ENCODE measurements around the gene SLX4IP. TPM values are rescaled to one million over a fixed set of nuclear protein-coding genes. Genes with fewer than 3 reads are reported as not detected.
A peak's percentile ranks its signal among the peaks of the same experiment; 100 is the strongest.

SLX4IP gene
- total RNA-seq, 3 donors from 2014 or later: 5.7 to 9.7 (median 7.7) TPM

DNA sequence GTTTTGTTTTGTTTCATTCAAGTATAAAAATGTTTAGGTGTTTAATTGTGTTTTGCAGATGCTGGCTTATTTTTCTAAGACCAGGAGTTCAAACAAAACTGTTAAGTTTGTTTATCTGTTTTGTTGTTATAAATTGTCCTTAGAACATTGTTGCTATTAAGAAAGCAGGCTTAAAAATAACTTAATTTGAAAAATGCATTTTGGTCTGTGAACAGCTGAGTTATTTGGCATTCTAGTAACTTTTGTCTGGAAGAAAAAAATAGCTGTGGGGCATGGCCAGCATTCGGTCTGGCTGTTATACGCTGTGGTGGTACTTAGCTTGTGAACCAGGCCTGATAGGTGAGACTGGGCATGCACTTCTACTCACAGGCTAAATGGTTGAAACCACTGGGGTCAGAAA is 37.8 kb downstream of the SLX4IP start:
- TF ChIP-seq, protein P1, sequence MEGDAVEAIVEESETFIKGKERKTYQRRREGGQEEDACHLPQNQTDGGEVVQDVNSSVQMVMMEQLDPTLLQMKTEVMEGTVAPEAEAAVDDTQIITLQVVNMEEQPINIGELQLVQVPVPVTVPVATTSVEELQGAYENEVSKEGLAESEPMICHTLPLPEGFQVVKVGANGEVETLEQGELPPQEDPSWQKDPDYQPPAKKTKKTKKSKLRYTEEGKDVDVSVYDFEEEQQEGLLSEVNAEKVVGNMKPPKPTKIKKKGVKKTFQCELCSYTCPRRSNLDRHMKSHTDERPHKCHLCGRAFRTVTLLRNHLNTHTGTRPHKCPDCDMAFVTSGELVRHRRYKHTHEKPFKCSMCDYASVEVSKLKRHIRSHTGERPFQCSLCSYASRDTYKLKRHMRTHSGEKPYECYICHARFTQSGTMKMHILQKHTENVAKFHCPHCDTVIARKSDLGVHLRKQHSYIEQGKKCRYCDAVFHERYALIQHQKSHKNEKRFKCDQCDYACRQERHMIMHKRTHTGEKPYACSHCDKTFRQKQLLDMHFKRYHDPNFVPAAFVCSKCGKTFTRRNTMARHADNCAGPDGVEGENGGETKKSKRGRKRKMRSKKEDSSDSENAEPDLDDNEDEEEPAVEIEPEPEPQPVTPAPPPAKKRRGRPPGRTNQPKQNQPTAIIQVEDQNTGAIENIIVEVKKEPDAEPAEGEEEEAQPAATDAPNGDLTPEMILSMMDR (IDR thresholded peaks at IDR 0.05): no peak
- no peaks in the 10 kb centered on the region for H3K9me3 ChIP-seq
- no peak for ATAC-seq
- H3K4me1 ChIP-seq (ENCODE audit: low read depth): no peaks in the 10 kb centered on the region
- H3K4me3 ChIP-seq: no peak overlapping the region
- no peak for DNase-seq
- H3K36me3 ChIP-seq (ENCODE audit: low read depth): no peaks in the 10 kb centered on the region
- intact Hi-C loops (cut with DNase I, micrococcal nuclease): no loop called here

DNA sequence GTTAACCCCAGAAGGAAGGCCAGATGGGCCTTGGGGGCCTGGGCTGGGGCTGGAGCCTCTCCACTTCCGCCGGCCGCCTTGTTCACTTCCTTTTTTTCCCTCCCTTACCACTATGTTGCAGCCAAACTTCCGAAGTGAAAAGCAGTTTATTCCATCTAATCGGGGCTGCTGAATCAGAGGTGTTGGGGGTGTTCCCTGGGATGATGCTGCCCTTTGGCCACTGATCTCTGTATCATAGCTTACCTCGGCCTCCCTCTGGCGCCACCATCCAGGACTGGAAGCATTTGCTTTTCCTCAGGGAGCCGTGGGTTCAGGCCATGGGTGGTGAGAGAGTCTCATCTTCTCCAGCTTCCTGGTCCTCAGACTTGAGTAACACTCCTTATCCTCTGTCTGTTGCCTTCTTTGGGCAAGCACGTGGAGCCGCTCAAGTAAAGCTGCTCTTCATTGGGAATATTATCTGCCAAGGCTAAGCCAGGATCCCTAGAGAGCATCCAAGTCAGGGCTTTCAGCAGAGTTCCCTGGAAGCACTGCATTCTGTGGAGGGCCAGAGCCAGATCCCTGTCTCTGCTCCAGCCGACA is 39.6 kb downstream of the SLX4IP start:
- peak in 1 of 3 donors; percentile 6 for DNase-seq
- intact Hi-C loops (cut with DNase I, micrococcal nuclease): no loop called here
- H3K9me3 ChIP-seq: no peaks in the 10 kb centered on the region
- H3K36me3 ChIP-seq (ENCODE audit: low read depth): no peaks in the 10 kb centered on the region
- H3K4me1 ChIP-seq (ENCODE audit: low read depth): no peaks in the 10 kb centered on the region
- TF ChIP-seq, protein P1 (IDR thresholded peaks at IDR 0.05): no peak
- no peak overlapping the region for H3K4me3 ChIP-seq
- ATAC-seq: peak; percentile 24

DNA sequence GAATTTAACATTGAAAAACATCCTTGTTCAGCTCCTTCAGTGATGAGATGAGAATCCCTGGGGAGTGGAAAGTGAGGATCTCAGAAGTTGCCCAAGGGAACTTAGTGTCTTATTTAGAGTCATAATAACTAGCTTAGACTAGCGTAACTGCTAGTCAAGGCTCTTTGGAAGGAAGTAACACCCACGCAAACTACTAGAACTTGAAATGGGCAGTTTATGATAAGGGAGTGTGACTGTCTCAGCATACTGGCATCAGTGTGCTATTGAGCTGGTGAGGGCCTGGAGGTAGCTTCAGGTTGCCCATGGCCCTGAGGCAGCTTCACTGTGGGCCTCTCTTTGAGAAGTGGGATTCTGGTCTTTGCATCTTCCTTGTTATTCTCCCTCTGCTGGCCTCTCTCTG is 40.1 kb downstream of the SLX4IP start:
- TF ChIP-seq, protein P1 (IDR thresholded peaks at IDR 0.05): no peak
- Histone ChIP-seq H3K36me3 (ENCODE audit: low read depth) (no peaks in the 10 kb centered on the region), H3K9me3 (no peaks in the 10 kb centered on the region), H3K4me1 (ENCODE audit: low read depth) (no peaks in the 10 kb centered on the region), H3K4me3 (no peak overlapping the region)
- ATAC-seq (peak; percentile 33), DNase-seq (no peak)
- intact Hi-C loops (cut with DNase I, micrococcal nuclease): no loop called here

DNA sequence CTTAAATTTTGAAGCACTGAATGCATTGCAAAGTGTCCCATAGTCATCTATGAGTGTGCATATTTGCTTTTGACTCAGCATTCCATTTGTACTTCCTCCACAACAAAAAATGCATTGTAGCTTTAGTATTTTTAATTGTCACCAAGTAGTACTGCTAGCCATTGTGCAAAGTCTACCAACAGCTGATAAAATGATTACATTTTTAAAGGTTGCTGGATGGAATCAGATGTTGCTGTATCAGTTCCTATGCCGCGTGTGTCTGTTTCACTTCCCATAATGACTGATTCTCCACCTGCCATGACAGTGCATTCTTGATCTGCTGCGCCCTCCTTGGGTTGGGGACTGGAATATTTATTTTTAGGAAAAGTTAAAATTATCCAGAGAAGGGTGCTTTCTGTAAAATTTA is 41.2 kb downstream of the SLX4IP start:
- H3K36me3 ChIP-seq (ENCODE audit: low read depth): no peaks in the 10 kb centered on the region
- TF ChIP-seq, protein P1 (IDR thresholded peaks at IDR 0.05): no peak
- no peak overlapping the region for H3K4me3 ChIP-seq
- DNase-seq: peak in 1 of 3 donors; percentile 27
- no peaks in the 10 kb centered on the region for H3K4me1 ChIP-seq (ENCODE audit: low read depth)
- H3K9me3 ChIP-seq: no peaks in the 10 kb centered on the region
- intact Hi-C loops (cut with DNase I, micrococcal nuclease): no loop called here
- ATAC-seq: peak; percentile 49

DNA sequence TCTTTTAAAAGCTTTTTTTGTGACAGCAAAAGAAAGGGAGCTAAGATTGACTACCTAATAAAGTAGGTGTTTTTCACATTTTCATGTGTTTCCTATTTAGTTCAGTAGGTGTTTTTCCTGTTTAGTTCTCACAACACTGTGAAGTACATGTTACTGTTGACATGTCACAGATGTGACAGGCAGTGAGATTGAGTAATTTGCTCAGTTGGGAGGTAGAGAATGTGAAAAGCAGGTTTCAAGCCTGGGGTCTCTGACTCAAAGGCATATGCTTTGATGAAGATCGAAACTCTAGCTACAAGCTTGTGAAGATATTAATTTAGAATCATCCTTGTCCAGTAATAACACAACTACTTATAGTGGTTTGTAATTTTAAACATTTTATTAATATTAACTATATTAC is 43.1 kb downstream of the SLX4IP start:
- intact Hi-C loops (cut with DNase I, micrococcal nuclease): no loop called here
- no peaks in the 10 kb centered on the region for H3K9me3 ChIP-seq
- H3K4me1 ChIP-seq (ENCODE audit: low read depth): no peaks in the 10 kb centered on the region
- no peak overlapping the region for H3K4me3 ChIP-seq
- H3K36me3 ChIP-seq (ENCODE audit: low read depth): no peaks in the 10 kb centered on the region
- ATAC-seq (no peak), DNase-seq (no peak)
- TF ChIP-seq, protein P1 (IDR thresholded peaks at IDR 0.05): no peak

DNA sequence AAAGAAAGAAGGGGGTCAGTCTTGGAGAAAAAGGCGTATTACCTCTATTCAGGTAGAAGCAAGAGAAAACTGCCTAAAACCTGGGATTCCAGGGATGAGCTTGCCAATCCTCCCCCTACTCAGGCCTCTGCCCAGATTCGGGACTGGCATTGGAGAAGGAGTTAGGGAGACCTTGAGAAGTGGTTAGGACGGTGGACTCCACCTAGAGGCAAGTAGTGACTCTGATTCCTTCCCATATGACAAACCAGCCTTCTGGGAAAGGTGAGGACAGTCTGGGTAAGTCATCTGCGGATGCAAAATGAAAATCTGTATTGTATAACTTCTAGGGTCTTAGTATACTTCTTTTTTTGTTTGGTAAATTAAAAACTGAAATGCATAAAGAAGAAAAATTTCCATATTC is 43.8 kb downstream of the SLX4IP start:
- ATAC-seq: no peak
- no peaks in the 10 kb centered on the region for H3K4me1 ChIP-seq (ENCODE audit: low read depth)
- no peak overlapping the region for H3K4me3 ChIP-seq
- intact Hi-C loops (cut with DNase I, micrococcal nuclease): no loop called here
- no peaks in the 10 kb centered on the region for H3K9me3 ChIP-seq
- DNase-seq: no peak
- no peaks in the 10 kb centered on the region for H3K36me3 ChIP-seq (ENCODE audit: low read depth)
- TF ChIP-seq, protein P1 (IDR thresholded peaks at IDR 0.05): no peak

Measured in mucosa of descending colon (tissue), 3 donors.